Keratinocyte (primary cell): Measurements from ENCODE around the gene LHPP.

Experiments
- CTCF ChIP-seq, 3 experiments: IDR thresholded peaks in 1 of 3; conservative IDR thresholded peaks in 1 of 3; optimal IDR thresholded peaks in 1 of 3; 2 replicates in 2 of 3; 3 replicates in 1 of 3; pipeline versions ENCODE3 to v1.5.1; 2011; ENCODE audit warnings: low read length in 3 of 3, mild to moderate bottlenecking in 3 of 3, moderate library complexity in 2 of 3, control low read depth in 1 of 3, inconsistent platforms in 1 of 3; ENCODE audit not compliant: insufficient read depth in 2 of 3; ENCODE audit errors: extremely low read depth in 1 of 3
- EZH2 ChIP-seq: IDR thresholded peaks from one replicate; pipeline ENCODE4 v1.6.1; 2012; ENCODE audit warnings: inconsistent platforms, mild to moderate bottlenecking, low read length, moderate library complexity

- no peak for TF ChIP-seq CTCF (optimal IDR thresholded peaks at IDR 0.05 in 1 of 3, IDR thresholded peaks at IDR 0.05 in 1 of 3, conservative IDR thresholded peaks at IDR 0.05 in 1 of 3; ENCODE audit: extremely low read depth in 1 of 3, insufficient read depth in 2 of 3, low read length in 3 of 3)
- no peak for TF ChIP-seq EZH2
These were observed 175.6 kb downstream of the LHPP start for GRCh38 chr10:124637091-124637700.
